GM12878 (cell line): ENCODE data around the gene MIER1.

ENCODE experiments used
- BACH1 ChIP-seq: fragments of 450-650 bp; IDR thresholded peaks from 2 replicates; pipeline ENCODE4 v1.6.1; 2017; ENCODE audit warnings: mild to moderate bottlenecking, borderline replicate concordance
- BCL11A ChIP-seq: IDR thresholded peaks from 2 replicates; pipeline ENCODE4 v1.6.1; 2011; ENCODE audit warnings: low read depth, low read length
- CBX5 ChIP-seq: sonication (generic); IDR thresholded peaks from 2 replicates; pipeline ENCODE4 v1.6.1; 2016; ENCODE audit warnings: low read depth, moderate library complexity, mild to moderate bottlenecking, inconsistent platforms
- CHD4 ChIP-seq: fragments of 200-600 bp; sonication (generic); IDR thresholded peaks from 2 replicates; pipeline ENCODE4 v1.6.1; 2016; ENCODE audit warnings: mild to moderate bottlenecking
- DPF2 ChIP-seq: fragments of 450-650 bp; IDR thresholded peaks from 2 replicates; pipeline ENCODE4 v1.6.1; 2017; ENCODE audit warnings: mild to moderate bottlenecking
- EP300 ChIP-seq, 2 experiments: fragments of 150-350 bp in 1 of 2; IDR thresholded peaks; 2 replicates each; pipeline ENCODE4 v1.6.1; 2011 to 2012; ENCODE audit warnings: low read depth in 2 of 2, low read length in 2 of 2, borderline replicate concordance in 1 of 2, improper control_type of control experiment in 1 of 2, inconsistent platforms in 1 of 2; ENCODE audit not compliant: control insufficient read depth in 1 of 2
- EZH2 ChIP-seq: IDR thresholded peaks from 2 replicates; pipeline ENCODE4 v1.6.1; 2012; ENCODE audit warnings: low read depth, mild to moderate bottlenecking, control low read depth, inconsistent platforms, low read length, borderline replicate concordance; ENCODE audit not compliant: control insufficient read depth
- FOXM1 ChIP-seq: IDR thresholded peaks from 2 replicates; pipeline ENCODE4 v1.6.1; 2012; ENCODE audit warnings: low read depth, mild to moderate bottlenecking, inconsistent platforms, low read length, moderate library complexity
- MXI1 ChIP-seq: fragments of 150-350 bp; IDR thresholded peaks from 2 replicates; pipeline ENCODE4 v1.6.1; 2011; ENCODE audit warnings: low read depth, mild to moderate bottlenecking, inconsistent platforms, low read length, improper control_type of control experiment
- POLR2AphosphoS5 ChIP-seq: IDR thresholded peaks from 2 replicates; pipeline ENCODE4 v1.6.1; 2011; ENCODE audit warnings: mild to moderate bottlenecking, low read length, inconsistent platforms
- RAD21 ChIP-seq: IDR thresholded peaks from 2 replicates; pipeline ENCODE4 v1.6.1; 2011; ENCODE audit warnings: mild to moderate bottlenecking, low read depth, low read length, moderate library complexity; ENCODE audit not compliant: insufficient read depth
- SMC3 ChIP-seq: IDR thresholded peaks from 2 replicates; pipeline ENCODE4 v1.6.1; 2011; ENCODE audit warnings: low read length, improper control_type of control experiment, borderline replicate concordance
- ZNF207 ChIP-seq: fragments of 450-650 bp; IDR thresholded peaks from 2 replicates; pipeline ENCODE4 v1.6.1; 2014; ENCODE audit warnings: antibody characterized with exemption, mild to moderate bottlenecking, borderline replicate concordance
- TF ChIP-seq, protein P1 (sequence below), 3 experiments: IDR thresholded peaks in 2 of 3; conservative IDR thresholded peaks in 1 of 3; 2 replicates each; pipeline ENCODE4 v1.5.1; 2011; ENCODE audit warnings: low read depth in 3 of 3, low read length in 3 of 3, mild to moderate bottlenecking in 3 of 3, control low read depth in 2 of 3, moderate library complexity in 2 of 3, inconsistent platforms in 1 of 3, mixed read lengths in 1 of 3; ENCODE audit not compliant: control insufficient read depth in 2 of 3, insufficient read depth in 1 of 3; ENCODE audit errors: extremely low read depth in 1 of 3

DNA sequence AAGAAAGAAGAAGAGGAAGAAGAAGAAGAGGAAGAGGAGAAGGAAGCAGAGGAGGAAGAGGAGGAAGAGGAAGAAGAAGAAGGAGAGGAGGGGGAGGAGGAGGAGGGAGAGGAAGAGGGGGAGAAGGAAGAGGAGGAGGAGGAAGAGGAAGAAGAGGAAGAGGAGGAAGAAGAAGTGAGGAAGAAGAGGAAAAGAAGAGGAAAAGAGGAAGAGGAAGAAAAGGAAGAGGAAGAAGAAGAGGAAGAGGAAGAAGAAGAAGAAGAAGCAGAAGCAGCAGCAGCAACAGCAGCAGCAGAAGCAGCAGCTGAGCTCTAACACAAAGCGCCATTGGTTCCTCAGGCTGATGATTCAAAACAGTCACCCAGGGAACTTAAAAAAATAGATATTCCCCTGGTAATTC is 34.2 kb upstream of the MIER1 start:
- TF ChIP-seq, protein P1, sequence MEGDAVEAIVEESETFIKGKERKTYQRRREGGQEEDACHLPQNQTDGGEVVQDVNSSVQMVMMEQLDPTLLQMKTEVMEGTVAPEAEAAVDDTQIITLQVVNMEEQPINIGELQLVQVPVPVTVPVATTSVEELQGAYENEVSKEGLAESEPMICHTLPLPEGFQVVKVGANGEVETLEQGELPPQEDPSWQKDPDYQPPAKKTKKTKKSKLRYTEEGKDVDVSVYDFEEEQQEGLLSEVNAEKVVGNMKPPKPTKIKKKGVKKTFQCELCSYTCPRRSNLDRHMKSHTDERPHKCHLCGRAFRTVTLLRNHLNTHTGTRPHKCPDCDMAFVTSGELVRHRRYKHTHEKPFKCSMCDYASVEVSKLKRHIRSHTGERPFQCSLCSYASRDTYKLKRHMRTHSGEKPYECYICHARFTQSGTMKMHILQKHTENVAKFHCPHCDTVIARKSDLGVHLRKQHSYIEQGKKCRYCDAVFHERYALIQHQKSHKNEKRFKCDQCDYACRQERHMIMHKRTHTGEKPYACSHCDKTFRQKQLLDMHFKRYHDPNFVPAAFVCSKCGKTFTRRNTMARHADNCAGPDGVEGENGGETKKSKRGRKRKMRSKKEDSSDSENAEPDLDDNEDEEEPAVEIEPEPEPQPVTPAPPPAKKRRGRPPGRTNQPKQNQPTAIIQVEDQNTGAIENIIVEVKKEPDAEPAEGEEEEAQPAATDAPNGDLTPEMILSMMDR (IDR thresholded peaks at IDR 0.05 in 2 of 3, conservative IDR thresholded peaks at IDR 0.05 in 1 of 3; ENCODE audit: control insufficient read depth in 2 of 3, extremely low read depth in 1 of 3, insufficient read depth in 1 of 3, low read depth in 3 of 3, low read length in 3 of 3), result no peak
- TF ChIP-seq POLR2AphosphoS5 (no peak), MXI1 (no peak), FOXM1 (no peak), BCL11A (no peak), DPF2 (no peak), CHD4 (no peak), EP300 (IDR thresholded peaks at IDR 0.05; ENCODE audit: borderline replicate concordance in 1 of 2, control insufficient read depth in 1 of 2, low read depth in 2 of 2, low read length in 2 of 2) (no peak), RAD21 (no peak), ZNF207 (no peak), CBX5 (no peak), EZH2 (no peak), SMC3 (no peak), BACH1 (no peak)
